Measurements from ENCODE around the gene SUGT1.

DNA sequence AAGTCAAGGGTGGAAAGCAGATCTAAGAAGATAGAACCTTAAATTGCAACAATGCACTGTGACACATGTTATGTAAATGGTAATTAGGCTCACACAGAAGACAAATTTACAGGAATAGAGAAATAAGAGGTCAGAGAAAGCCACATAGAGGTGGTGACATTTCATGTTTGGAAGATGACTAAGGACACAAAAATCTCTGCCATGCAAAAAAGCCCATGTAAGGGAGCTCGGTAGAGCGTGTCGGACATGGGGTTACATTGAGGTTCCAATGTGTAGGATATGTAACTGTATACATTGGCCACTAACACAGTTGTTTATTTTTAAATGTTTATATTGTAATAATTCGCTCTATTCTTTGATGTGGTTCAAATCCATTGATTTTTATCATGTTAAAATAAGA lies 33.7 kb downstream of the SUGT1 start:
- no peak for TF ChIP-seq CEBPB (IDR thresholded peaks at IDR 0.05)
- TF ChIP-seq, protein P1, sequence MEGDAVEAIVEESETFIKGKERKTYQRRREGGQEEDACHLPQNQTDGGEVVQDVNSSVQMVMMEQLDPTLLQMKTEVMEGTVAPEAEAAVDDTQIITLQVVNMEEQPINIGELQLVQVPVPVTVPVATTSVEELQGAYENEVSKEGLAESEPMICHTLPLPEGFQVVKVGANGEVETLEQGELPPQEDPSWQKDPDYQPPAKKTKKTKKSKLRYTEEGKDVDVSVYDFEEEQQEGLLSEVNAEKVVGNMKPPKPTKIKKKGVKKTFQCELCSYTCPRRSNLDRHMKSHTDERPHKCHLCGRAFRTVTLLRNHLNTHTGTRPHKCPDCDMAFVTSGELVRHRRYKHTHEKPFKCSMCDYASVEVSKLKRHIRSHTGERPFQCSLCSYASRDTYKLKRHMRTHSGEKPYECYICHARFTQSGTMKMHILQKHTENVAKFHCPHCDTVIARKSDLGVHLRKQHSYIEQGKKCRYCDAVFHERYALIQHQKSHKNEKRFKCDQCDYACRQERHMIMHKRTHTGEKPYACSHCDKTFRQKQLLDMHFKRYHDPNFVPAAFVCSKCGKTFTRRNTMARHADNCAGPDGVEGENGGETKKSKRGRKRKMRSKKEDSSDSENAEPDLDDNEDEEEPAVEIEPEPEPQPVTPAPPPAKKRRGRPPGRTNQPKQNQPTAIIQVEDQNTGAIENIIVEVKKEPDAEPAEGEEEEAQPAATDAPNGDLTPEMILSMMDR (IDR thresholded peaks at IDR 0.05), result no peak
- TF ChIP-seq, protein P2, sequence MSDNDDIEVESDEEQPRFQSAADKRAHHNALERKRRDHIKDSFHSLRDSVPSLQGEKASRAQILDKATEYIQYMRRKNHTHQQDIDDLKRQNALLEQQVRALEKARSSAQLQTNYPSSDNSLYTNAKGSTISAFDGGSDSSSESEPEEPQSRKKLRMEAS (IDR thresholded peaks at IDR 0.05), result no peak
- no peak for TF ChIP-seq JUNB (IDR thresholded peaks at IDR 0.05)
- TF ChIP-seq MYC (IDR thresholded peaks at IDR 0.05; ENCODE audit: borderline replicate concordance, low read length), result no peak
- TF ChIP-seq EP300 (IDR thresholded peaks at IDR 0.05), result no peak
- no peak for TF ChIP-seq HOXB13 (CRISPR knock-in tag; IDR thresholded peaks at IDR 0.05; ENCODE audit: low read depth)

Measured in A549 (cell line).